SU-DHL-6 (cell line): Measurements from ENCODE around the gene OR6S1.

Source experiments
- EZH2phosphoT487 ChIP-seq: fragments of 200-600 bp; sonication (generic), shearing (Covaris generic); conservative IDR thresholded peaks from 2 replicates; pipeline ENCODE4 v1.6.1; 2018; ENCODE audit warnings: mild to moderate bottlenecking, antibody characterized with exemption, low read length, moderate library complexity, mixed read lengths
- TF ChIP-seq, protein P1 (sequence below): fragments of 200-600 bp; sonication (generic); IDR thresholded peaks from one replicate; pipeline ENCODE4 v1.5.1; 2017; ENCODE audit warnings: antibody characterized with exemption, mild to moderate bottlenecking, low read length, moderate library complexity; ENCODE audit not compliant: insufficient read depth, poor library complexity, severe bottlenecking

DNA sequence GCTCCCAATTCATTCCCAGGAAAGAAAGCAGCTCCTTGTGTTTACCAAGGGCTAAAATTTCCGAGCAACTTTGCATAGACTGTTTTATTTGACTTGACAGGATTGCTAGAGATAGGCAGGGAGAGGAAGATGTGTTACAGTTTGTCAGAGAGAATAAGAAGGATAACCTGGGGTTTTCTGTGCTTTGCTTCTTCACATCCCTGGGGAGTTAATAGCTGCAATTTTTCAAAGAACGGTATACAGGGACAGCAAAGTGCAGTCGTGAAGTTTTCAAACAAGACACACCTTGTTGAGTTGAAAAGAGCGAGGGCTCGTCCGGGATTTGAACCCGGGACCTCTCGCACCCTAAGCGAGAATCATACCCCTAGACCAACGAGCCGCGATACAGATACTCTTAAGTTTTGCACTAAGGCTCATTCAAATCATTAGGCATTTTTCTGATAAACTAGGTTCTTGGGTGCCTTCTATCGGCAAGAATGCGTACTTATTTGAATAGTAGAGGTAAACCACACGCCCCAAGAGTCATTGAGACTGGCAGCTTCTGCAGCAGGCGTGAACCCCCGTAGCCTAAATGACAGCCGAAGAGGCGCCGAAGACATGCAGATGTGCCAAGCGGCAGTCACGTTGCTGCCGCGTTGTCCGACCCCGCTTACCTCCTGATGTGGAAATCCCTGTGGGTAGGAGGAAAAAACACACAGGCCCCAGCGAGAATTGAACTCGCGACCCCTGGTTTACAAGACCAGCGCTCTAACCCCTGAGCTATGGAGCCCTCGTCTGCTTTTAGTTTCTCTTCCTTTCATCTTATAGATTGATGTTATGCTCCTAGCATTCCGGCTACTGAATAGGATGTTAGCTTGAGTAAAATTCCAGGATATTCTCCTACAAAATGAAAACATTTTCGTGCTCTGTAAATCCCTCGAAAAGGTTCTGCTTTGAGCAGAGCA lies 28.1 kb downstream of the OR6S1 start:
- TF ChIP-seq, protein P1, sequence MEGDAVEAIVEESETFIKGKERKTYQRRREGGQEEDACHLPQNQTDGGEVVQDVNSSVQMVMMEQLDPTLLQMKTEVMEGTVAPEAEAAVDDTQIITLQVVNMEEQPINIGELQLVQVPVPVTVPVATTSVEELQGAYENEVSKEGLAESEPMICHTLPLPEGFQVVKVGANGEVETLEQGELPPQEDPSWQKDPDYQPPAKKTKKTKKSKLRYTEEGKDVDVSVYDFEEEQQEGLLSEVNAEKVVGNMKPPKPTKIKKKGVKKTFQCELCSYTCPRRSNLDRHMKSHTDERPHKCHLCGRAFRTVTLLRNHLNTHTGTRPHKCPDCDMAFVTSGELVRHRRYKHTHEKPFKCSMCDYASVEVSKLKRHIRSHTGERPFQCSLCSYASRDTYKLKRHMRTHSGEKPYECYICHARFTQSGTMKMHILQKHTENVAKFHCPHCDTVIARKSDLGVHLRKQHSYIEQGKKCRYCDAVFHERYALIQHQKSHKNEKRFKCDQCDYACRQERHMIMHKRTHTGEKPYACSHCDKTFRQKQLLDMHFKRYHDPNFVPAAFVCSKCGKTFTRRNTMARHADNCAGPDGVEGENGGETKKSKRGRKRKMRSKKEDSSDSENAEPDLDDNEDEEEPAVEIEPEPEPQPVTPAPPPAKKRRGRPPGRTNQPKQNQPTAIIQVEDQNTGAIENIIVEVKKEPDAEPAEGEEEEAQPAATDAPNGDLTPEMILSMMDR: peak; percentile 42
- no peak for TF ChIP-seq EZH2phosphoT487
